GM12873 (cell line): ENCODE measurements around the gene PI4KA.

ENCODE experiments used
- TF ChIP-seq, protein P1 (sequence below): IDR thresholded peaks from 2 replicates; pipeline ENCODE4 v1.5.1; 2012; ENCODE audit warnings: low read depth, mild to moderate bottlenecking, moderate library complexity, low read length, control low read depth; ENCODE audit not compliant: insufficient read depth; ENCODE audit errors: missing control alignments

Gene PI4KA

GRCh38 chr22:20742764-20743163, 115.8 kb downstream of the PI4KA start:
- TF ChIP-seq, protein P1, sequence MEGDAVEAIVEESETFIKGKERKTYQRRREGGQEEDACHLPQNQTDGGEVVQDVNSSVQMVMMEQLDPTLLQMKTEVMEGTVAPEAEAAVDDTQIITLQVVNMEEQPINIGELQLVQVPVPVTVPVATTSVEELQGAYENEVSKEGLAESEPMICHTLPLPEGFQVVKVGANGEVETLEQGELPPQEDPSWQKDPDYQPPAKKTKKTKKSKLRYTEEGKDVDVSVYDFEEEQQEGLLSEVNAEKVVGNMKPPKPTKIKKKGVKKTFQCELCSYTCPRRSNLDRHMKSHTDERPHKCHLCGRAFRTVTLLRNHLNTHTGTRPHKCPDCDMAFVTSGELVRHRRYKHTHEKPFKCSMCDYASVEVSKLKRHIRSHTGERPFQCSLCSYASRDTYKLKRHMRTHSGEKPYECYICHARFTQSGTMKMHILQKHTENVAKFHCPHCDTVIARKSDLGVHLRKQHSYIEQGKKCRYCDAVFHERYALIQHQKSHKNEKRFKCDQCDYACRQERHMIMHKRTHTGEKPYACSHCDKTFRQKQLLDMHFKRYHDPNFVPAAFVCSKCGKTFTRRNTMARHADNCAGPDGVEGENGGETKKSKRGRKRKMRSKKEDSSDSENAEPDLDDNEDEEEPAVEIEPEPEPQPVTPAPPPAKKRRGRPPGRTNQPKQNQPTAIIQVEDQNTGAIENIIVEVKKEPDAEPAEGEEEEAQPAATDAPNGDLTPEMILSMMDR = no peak

DNA sequence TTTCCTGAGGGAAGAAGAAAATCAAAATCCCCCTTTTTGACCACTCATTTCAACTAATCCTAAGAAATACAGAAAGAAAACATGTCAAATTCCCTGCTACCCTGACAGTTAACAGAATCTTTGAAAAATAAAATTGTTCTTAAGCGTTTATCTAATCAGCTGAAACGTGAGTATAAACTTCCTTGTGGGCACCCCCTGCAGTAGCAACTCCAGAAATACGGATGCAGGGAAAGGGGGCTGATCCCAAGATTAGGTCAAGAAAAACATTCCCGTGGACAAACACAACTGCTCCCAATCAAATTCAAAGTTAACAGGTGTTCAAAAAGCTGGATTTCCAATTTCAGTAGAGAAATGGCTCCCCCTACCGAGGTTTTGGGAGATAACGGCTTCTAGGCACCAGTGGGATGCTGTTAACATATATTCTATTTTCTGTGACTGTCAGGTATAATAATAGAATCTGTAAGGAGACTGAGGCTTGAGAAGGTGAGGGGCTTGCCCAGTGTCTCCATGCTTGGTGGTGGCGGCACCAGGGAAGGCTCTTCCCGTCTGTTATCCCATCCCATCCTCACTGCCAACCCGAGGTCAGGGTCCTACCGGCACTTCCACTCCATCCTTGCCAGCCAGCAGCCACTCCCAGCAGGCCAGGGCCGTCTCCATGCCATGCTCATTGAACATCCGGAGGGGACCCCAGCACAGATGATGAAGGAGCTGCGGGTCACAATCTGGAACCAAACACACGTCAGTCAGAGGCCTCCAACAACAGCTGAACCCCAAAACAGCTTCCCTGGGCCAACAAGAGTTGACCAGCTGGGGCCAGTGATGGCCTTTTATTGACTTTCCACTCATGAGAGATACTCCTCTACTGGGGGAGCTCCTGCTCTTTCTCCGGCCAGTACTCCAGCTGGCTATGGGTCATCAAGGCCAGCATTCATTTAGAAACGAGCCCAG, 116.7 kb downstream of the PI4KA start:
- TF ChIP-seq, protein P1 = peak; percentile 75

GRCh38 chr22:20741008-20741633, 117.5 kb downstream of the PI4KA start:
- TF ChIP-seq, protein P1 = no peak

- TF ChIP-seq, protein P1 = no peak
These were observed 118.2 kb downstream of the PI4KA start for GRCh38 chr22:20740222-20740951.

DNA sequence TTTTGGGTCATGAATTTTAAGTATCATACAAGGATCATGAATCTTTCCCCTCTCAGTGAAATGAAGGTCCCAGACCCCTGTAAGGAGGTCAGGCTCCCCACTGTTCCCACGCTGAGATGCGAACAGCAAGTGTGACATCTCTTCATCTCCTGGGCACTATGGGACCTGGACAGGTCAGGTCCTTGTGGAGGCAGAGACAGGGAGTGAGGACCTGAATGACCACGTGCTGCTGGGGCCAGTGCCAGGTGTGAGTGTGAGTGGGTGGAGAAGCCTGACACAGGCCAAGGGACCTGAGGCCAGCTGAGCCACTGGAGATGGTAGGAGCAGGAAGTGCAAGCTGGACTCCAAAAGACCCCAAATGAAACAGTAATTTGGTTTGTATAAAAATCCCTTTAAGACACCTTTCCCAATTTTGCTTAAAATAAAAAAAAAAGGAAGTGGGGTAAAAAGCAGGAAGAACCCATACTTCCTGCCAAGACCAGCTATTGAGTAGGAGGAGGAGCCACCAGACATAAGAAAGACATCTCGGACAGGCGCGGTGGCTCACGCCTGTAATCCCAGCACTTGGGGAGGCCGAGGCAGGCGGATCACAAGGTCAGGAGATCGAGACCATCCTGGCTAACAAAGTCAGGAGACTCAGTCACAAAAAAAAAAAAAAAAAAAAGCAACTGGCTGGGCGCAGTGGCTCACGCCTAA, 120.1 kb downstream of the PI4KA start:
- TF ChIP-seq, protein P1 = no peak

DNA sequence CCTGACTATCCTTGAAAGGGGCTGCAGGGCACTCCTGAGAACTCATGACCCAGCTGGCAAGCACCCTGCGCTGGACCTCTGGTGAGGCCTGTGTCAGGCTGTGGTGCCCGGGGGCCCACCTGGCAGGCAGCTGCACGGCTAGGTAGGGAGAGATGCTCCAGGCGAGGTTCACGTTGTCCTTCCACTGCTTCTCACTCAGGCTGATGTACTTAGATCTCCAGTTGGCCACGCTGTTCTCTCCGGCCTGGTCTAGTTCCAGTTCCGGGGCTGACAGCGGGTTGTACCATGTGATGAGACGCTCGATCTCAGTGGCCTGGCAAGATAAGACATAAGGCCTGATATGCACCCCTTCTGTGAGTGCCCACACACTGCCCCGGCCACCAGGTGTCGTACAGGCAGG, 129.4 kb downstream of the PI4KA start:
- TF ChIP-seq, protein P1 = no peak
